Erythroblast (primary cell): ENCODE data around the gene PRKG1.
"Not testable (repeated sequence)": the region's sequence is repeated elsewhere in the genome, so short reads cannot be mapped to it uniquely, and the experiment has no call there.

Experiments
- GATA1 ChIP-seq: IDR thresholded peaks from 2 replicates; pipeline ENCODE4 v1.6.1; 2011; ENCODE audit warnings: low read depth, mild to moderate bottlenecking, control low read depth, low read length, moderate library complexity
- POLR2A ChIP-seq: IDR thresholded peaks from 2 replicates; pipeline ENCODE4 v1.6.1; 2011; ENCODE audit warnings: mild to moderate bottlenecking, low read length

GRCh38 chr10:51212937-51213336 is 138.7 kb downstream of the PRKG1 start:
- not testable (repeated sequence) for TF ChIP-seq POLR2A, GATA1
